Right kidney (tissue), 9 donors: ENCODE results near the gene ARHGAP22.
"Not testable (repeated sequence)": the region's sequence is repeated elsewhere in the genome, so short reads cannot be mapped to it uniquely, and the experiment has no call there.

Experiments
- DNase-seq: peaks from one replicate; pipeline ENCODE4 v3.0.0-alpha.2; 2016
- long read RNA-seq, 8 donors: transcript quantifications; one replicate each; lab custom pipeline, GENCODE V29; 2026

ARHGAP22 gene
- long read RNA-seq, donor 1, partial matches to known transcripts = 0 of 1 reads
- long read RNA-seq, donor 1, other reads (novel, unspliced or antisense) = 0 of 1 reads
- long read RNA-seq, donor 2, partial matches to known transcripts = 0 of 1 reads
- long read RNA-seq, donor 2, other reads (novel, unspliced or antisense) = 0 of 1 reads
- long read RNA-seq, donor 3 = 0 reads
- long read RNA-seq, donor 4 = 0 reads
- long read RNA-seq, donor 5, partial matches to known transcripts = 0 of 1 reads
- long read RNA-seq, donor 5, other reads (novel, unspliced or antisense) = 0 of 1 reads
- long read RNA-seq, donor 6, partial matches to known transcripts = 0 of 1 reads
- long read RNA-seq, donor 6, other reads (novel, unspliced or antisense) = 0 of 1 reads
- long read RNA-seq, donor 7, partial matches to known transcripts = 0 of 3 reads
- long read RNA-seq, donor 7, other reads (novel, unspliced or antisense) = 0 of 3 reads
- long read RNA-seq, donor 8, partial matches to known transcripts = 8 of 10 reads
- long read RNA-seq, donor 8, other reads (novel, unspliced or antisense) = 0 of 10 reads

GRCh38 chr10:48604991-48605508 lies at the start of gene ARHGAP22:
Gene ARHGAP22, minus strand, starts transcription at chr10:48605073. Its CDS starts 277 bp downstream, at chr10:48604796.
- DNase-seq = no peak

- DNase-seq = no peak
Measured at GRCh38 chr10:48653944-48654698, 49.2 kb upstream of the ARHGAP22 start.

- DNase-seq = no peak
Measured at GRCh38 chr10:48653347-48653746, 48.5 kb upstream of the ARHGAP22 start.

- no peak for DNase-seq
Measured at GRCh38 chr10:48652344-48652743, 47.5 kb upstream of the ARHGAP22 start.

GRCh38 chr10:48651839-48652238 lies 47.0 kb upstream of the ARHGAP22 start:
- DNase-seq = no peak

- no peak for DNase-seq
Measured at GRCh38 chr10:48651293-48651692, 46.4 kb upstream of the ARHGAP22 start.

GRCh38 chr10:48649349-48649944 lies 44.6 kb upstream of the ARHGAP22 start:
- no peak for DNase-seq

- DNase-seq = no peak
Measured at GRCh38 chr10:48648172-48648942, 43.5 kb upstream of the ARHGAP22 start.

- DNase-seq = not testable (repeated sequence)
Measured at GRCh38 chr10:48647073-48647472, 42.2 kb upstream of the ARHGAP22 start.

- DNase-seq = no peak
Measured at GRCh38 chr10:48645600-48645999, 40.7 kb upstream of the ARHGAP22 start.

- not testable (repeated sequence) for DNase-seq
Measured at GRCh38 chr10:48641099-48641690, 36.3 kb upstream of the ARHGAP22 start.

GRCh38 chr10:48640326-48640725 lies 35.5 kb upstream of the ARHGAP22 start:
- DNase-seq = no peak

GRCh38 chr10:48639632-48640031 lies 34.8 kb upstream of the ARHGAP22 start:
- no peak for DNase-seq

GRCh38 chr10:48638739-48639527 lies 34.1 kb upstream of the ARHGAP22 start:
- no peak for DNase-seq

- no peak for DNase-seq
Measured at GRCh38 chr10:48638158-48638557, 33.3 kb upstream of the ARHGAP22 start.

- no peak for DNase-seq
Measured at GRCh38 chr10:48636901-48637300, 32.0 kb upstream of the ARHGAP22 start.

- no peak for DNase-seq
Measured at GRCh38 chr10:48636231-48636630, 31.4 kb upstream of the ARHGAP22 start.

- DNase-seq = no peak
Measured at GRCh38 chr10:48634984-48635557, 30.2 kb upstream of the ARHGAP22 start.

GRCh38 chr10:48634198-48634983 lies 29.5 kb upstream of the ARHGAP22 start:
- no peak for DNase-seq
